Measurements from ENCODE around the gene ZCCHC2. TPM values are rescaled to one million over a fixed set of nuclear protein-coding genes. Genes with fewer than 3 reads are reported as not detected.

The ZCCHC2 gene
- total and polyA plus RNA-seq, 12 donors = 4.7 to 53.3 (median 18.0) TPM

DNA sequence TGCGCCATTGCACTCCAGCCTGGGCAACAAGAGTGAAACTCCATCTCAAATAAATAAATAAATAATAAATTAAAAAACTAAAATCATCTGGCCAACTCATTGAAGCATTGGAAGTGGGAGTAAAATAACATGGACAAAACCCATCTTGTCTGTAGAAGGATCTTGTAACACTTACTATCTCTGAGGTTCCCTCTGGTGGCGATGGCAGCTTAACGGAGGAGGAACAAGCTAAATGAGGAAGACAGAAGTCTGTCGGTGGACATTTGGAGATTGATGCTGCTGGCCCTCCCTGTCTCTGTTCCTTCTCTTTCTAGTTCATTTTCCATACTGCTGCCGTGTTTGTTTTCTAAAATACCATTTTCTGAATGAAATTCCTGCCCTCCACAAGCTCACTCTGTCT is 43.4 kb downstream of the ZCCHC2 start:
- peak; percentile 42 to 80 (median 59) for DNase-seq
- Histone ChIP-seq H3K4me1 (replicated peaks in 1 of 2) (no peaks in the 10 kb centered on the region), H3K4me3 (no peak overlapping the region), H3K27ac (no peak overlapping the region), H3K27me3 (no peaks in the 10 kb centered on the region), H3K36me3 (replicated peaks in 1 of 2) (peaks cover 0 to 48% of the 10 kb centered on the region in 2 donors), H3K9me3 (replicated peaks in 1 of 3) (no peaks in the 10 kb centered on the region)
- intact Hi-C loops (cut with DNase I) = no loop called here
- 51 to 76% (median 60%) methylated on average over 5 of the region's 5 CpGs for WGBS, 4 donors
- TF ChIP-seq, protein P1, sequence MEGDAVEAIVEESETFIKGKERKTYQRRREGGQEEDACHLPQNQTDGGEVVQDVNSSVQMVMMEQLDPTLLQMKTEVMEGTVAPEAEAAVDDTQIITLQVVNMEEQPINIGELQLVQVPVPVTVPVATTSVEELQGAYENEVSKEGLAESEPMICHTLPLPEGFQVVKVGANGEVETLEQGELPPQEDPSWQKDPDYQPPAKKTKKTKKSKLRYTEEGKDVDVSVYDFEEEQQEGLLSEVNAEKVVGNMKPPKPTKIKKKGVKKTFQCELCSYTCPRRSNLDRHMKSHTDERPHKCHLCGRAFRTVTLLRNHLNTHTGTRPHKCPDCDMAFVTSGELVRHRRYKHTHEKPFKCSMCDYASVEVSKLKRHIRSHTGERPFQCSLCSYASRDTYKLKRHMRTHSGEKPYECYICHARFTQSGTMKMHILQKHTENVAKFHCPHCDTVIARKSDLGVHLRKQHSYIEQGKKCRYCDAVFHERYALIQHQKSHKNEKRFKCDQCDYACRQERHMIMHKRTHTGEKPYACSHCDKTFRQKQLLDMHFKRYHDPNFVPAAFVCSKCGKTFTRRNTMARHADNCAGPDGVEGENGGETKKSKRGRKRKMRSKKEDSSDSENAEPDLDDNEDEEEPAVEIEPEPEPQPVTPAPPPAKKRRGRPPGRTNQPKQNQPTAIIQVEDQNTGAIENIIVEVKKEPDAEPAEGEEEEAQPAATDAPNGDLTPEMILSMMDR (IDR thresholded peaks at IDR 0.05) = peak in 5 of 6 experiments; percentile 33 to 50 (median 42)
- no peak for TF ChIP-seq POLR2A (IDR thresholded peaks at IDR 0.05)

DNA sequence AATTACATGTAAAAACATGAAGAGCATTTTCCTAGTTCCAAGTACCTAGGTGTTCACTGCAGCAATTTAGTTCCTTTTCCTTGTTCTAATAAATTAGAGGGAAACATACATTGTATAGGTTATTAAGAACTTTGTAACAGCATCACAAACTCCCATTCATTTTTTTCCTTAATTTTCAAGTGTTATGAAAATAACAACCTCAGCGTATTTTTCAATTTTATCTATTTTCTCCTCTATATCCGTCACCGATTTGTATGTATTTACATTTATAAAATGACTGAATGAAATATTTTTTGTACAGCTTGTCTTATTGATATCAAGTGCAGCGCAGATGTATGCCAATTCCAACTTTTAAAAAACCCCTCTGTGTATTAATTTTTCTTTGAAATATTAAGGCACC is 44.0 kb downstream of the ZCCHC2 start:
- no peak for DNase-seq
- no peaks in the 10 kb centered on the region for H3K9me3 ChIP-seq (replicated peaks in 1 of 3)
- H3K4me1 ChIP-seq (replicated peaks in 1 of 2) = no peaks in the 10 kb centered on the region
- WGBS, 4 donors = 96 to 97% (median 97%) methylated on average over 4 of the region's 4 CpGs
- peaks cover 0 to 50% of the 10 kb centered on the region in 2 donors for H3K36me3 ChIP-seq (replicated peaks in 1 of 2)
- H3K4me3 ChIP-seq = no peak overlapping the region
- no peaks in the 10 kb centered on the region for H3K27me3 ChIP-seq
- TF ChIP-seq, protein P1 (IDR thresholded peaks at IDR 0.05) = no peak
- TF ChIP-seq POLR2A (IDR thresholded peaks at IDR 0.05) = no peak
- no peak overlapping the region for H3K27ac ChIP-seq
- intact Hi-C loops (cut with DNase I) = no loop called here

DNA sequence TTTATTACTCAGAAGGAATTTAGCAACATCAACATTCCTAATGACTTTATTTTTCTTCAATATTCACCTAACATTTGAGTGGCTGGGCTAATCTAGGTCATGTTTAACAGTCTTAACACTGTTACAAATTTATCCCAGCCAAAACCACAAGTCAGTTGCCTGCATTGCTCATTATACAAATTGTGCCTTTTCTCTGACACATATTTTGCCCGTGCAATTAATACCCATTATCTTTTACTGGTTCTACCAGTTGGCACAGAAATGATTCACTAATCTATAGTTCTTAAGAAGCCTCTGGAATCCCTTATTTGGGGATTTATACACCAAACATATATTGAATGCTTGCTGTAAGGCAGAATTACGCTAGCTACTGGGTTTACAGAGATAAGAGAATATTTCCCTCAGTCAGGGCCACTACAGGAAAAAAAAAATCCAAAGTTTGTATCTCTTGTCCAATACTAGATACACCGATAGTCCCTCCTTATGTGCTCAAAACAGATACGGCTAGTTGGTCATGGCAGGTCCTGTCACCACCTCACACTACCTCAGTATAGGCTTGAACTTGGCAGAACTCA is 46.3 kb downstream of the ZCCHC2 start:
- DNase-seq = no peak
- no peaks in the 10 kb centered on the region for H3K27me3 ChIP-seq
- no peaks in the 10 kb centered on the region for H3K9me3 ChIP-seq (replicated peaks in 1 of 3)
- 94 to 97% (median 97%) methylated on average over 4 of the region's 4 CpGs for WGBS, 4 donors
- TF ChIP-seq, protein P1 (IDR thresholded peaks at IDR 0.05) = no peak
- no peak for TF ChIP-seq POLR2A (IDR thresholded peaks at IDR 0.05)
- intact Hi-C loops (cut with DNase I) = no loop called here
- H3K4me3 ChIP-seq = no peak overlapping the region
- peaks cover 0 to 46% of the 10 kb centered on the region in 2 donors for H3K36me3 ChIP-seq (replicated peaks in 1 of 2)
- no peak overlapping the region for H3K27ac ChIP-seq
- H3K4me1 ChIP-seq (replicated peaks in 1 of 2) = no peaks in the 10 kb centered on the region

DNA sequence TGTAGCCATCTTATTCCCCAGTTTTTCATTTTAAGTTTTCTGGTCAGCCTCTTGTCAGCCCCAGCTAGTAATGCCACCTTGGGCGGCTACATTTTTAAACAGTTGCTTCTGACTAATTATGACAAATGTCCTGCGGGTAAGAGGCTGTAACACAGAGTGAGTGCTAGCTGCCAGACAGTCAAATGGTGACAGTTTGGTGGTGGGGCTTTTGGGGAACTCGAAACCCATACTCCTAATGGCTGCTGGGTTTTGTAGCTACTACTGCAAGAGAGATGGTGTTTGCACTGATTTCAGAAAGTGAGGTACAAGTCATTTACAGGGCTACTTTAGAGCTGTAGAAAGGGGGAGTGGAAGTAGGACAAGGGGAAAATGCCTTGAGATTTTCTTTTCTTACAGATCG is 48.2 kb downstream of the ZCCHC2 start:
- DNase-seq = no peak
- Histone ChIP-seq H3K36me3 (replicated peaks in 1 of 2) (peaks cover 0 to 48% of the 10 kb centered on the region in 2 donors), H3K4me3 (no peak overlapping the region), H3K4me1 (replicated peaks in 1 of 2) (no peaks in the 10 kb centered on the region), H3K9me3 (replicated peaks in 1 of 3) (no peaks in the 10 kb centered on the region), H3K27me3 (no peaks in the 10 kb centered on the region), H3K27ac (no peak overlapping the region)
- WGBS, 4 donors = 73 to 95% (median 79%) methylated on average over 4 of the region's 4 CpGs
- TF ChIP-seq, protein P1 (IDR thresholded peaks at IDR 0.05) = no peak
- intact Hi-C loops (cut with DNase I) = no loop called here
